T-cell (primary cell): ENCODE data around the gene ADAMTS14. TPM values are rescaled to one million over a fixed set of nuclear protein-coding genes. Genes with fewer than 3 reads are reported as not detected.

Experiments
- ATAC-seq, 4 experiments: fragments of 200-7000 bp in 3 of 4; fragments of 150-1000 bp in 1 of 4; cut with Tn5 transposase; replicated peaks in 1 of 4; 1 replicate in 3 of 4; 2 replicates in 1 of 4; pipeline ENCODE4 v1.10.0; 2021; ENCODE audit warnings: moderate library complexity in 3 of 4, mild to moderate bottlenecking in 2 of 4, moderate number of reproducible peaks in 1 of 4
- CTCF ChIA-PET, 2 donors: fragments of 300-600 bp; sonication (Branson Sonifier 250); formaldehyde crosslinking; loops; one replicate each; lab custom pipeline; 2022; ENCODE audit warnings: antibody characterized with exemption in 2 of 2; lab: Charles Lee
- POLR2A ChIA-PET, 2 donors: fragments of 300-600 bp; sonication (Branson Sonifier 250); formaldehyde crosslinking; loops; one replicate each; lab custom pipeline; 2022; ENCODE audit warnings: antibody characterized with exemption in 2 of 2; lab: Charles Lee
- DNase-seq, 35 experiments: peaks; one replicate each; pipeline versions ENCODE4 v3.0.0 to v3.0.0-alpha.2; 2013 to 2023
- H3K27ac ChIP-seq: one replicate; pipeline ENCODE4 v1.5.1; 2013; ENCODE audit warnings: low read length
- H3K27me3 ChIP-seq, 2 experiments: replicated peaks in 1 of 2; 1 replicate in 1 of 2; 2 replicates in 1 of 2; pipeline versions ENCODE4 v1.6.1 to v1.7.0; 2013; ENCODE audit warnings: low read length in 1 of 2, mixed read lengths in 1 of 2; ENCODE audit not compliant: control insufficient read depth in 2 of 2, insufficient read depth in 2 of 2; ENCODE audit errors: extremely low read depth in 1 of 2
- H3K36me3 ChIP-seq, 2 donors: 1 replicate in 1 of 2; 2 replicates in 1 of 2; pipeline versions ENCODE4 v1.6.1 to v1.7.0; 2013; ENCODE audit warnings: low read length in 1 of 2; ENCODE audit not compliant: control insufficient read depth in 2 of 2, insufficient read depth in 1 of 2; ENCODE audit errors: extremely low read depth in 1 of 2
- H3K4me1 ChIP-seq, 2 experiments: 1 replicate in 1 of 2; 2 replicates in 1 of 2; pipeline versions ENCODE4 v1.6.1 to v1.7.0; 2013; ENCODE audit warnings: low read length in 2 of 2, mixed read lengths in 1 of 2; ENCODE audit not compliant: insufficient read depth in 2 of 2, control insufficient read depth in 1 of 2; ENCODE audit errors: extremely low read depth in 1 of 2
- H3K4me3 ChIP-seq, 2 donors: 1 replicate in 1 of 2; 2 replicates in 1 of 2; pipeline versions ENCODE4 v1.5.1 to v1.7.0; 2013; ENCODE audit warnings: mild to moderate bottlenecking in 2 of 2, low read length in 1 of 2, moderate library complexity in 1 of 2; ENCODE audit not compliant: control insufficient read depth in 1 of 2; ENCODE audit errors: extremely low read depth in 1 of 2
- H3K9me3 ChIP-seq: 2 replicates; pipeline ENCODE4 v1.7.0; 2013
- H3K27ac Mint-ChIP-seq, 2 donors: one replicate each; pipeline ENCODE4 v1.8.0; 2020 to 2021; ENCODE audit warnings: mild to moderate bottlenecking in 2 of 2, mixed read lengths in 2 of 2
- H3K27me3 Mint-ChIP-seq, 2 donors: one replicate each; pipeline ENCODE4 v1.8.0; 2021 to 2022; ENCODE audit warnings: mixed read lengths in 2 of 2
- H3K36me3 Mint-ChIP-seq: one replicate; pipeline ENCODE4 v1.8.0; 2021; ENCODE audit warnings: mixed read lengths
- H3K4me1 Mint-ChIP-seq, 3 donors: one replicate each; pipeline ENCODE4 v1.8.0; 2020 to 2022; ENCODE audit warnings: mixed read lengths in 3 of 3, mild to moderate bottlenecking in 1 of 3
- H3K4me3 Mint-ChIP-seq, 3 donors: one replicate each; pipeline ENCODE4 v1.8.0; 2020 to 2022; ENCODE audit warnings: mild to moderate bottlenecking in 3 of 3, mixed read lengths in 3 of 3, moderate library complexity in 3 of 3
- H3K9me3 Mint-ChIP-seq, 3 donors: one replicate each; pipeline ENCODE4 v1.8.0; 2020 to 2022; ENCODE audit warnings: mixed read lengths in 3 of 3
- whole genome bisulfite sequencing: methylation state at CpG from one replicate; pipeline ENCODE4 v1.1.5; 2013; ENCODE audit warnings: missing lambda C conversion rate; ENCODE audit not compliant: insufficient coverage; 5-methylcytosine and 5-hydroxymethylcytosine counted together
- total RNA-seq, 35 experiments: library from RNA in 6 of 35; stranded (reverse) in 6 of 35; fragments of 120-200 nt in 1 of 35; gene quantifications; one replicate each; pipeline versions ENCODE4 v1.2.1 to v1.2.4 and lab custom pipeline; 2013 to 2026

The ADAMTS14 gene
- total RNA-seq, 5 donors from 2014 or later (not counting 1 experiment from before 2014, with no cell fraction given), result 0.09 to 0.13 (median 0.10) TPM; not detected in 1

- Histone ChIP-seq H3K4me3 (no peak overlapping the region), H3K36me3 (no peaks in the 10 kb centered on the region), H3K9me3 (no peaks in the 10 kb centered on the region), H3K27ac (no peak overlapping the region), H3K4me1 (no peaks in the 10 kb centered on the region), H3K27me3 (peaks cover 0 to 6% of the 10 kb centered on the region in 2 experiments)
- H3K4me1 Mint-ChIP-seq, result no peaks in the 10 kb centered on the region
- CTCF ChIA-PET, result interaction anchor here in 1 of 2 donors (1.0 kb wide), 1 partner anchor 201 kb away, joined by 3 read pairs; no protein-coding TSS in a partner anchor
- POLR2A ChIA-PET, result interaction anchor here in 1 of 2 donors (0.5 kb wide), 1 partner anchor 327 kb away, joined by 3 read pairs; no protein-coding TSS in a partner anchor
- no peak overlapping the region for H3K4me3 Mint-ChIP-seq
- DNase-seq, result no peak
- no peak for ATAC-seq
- H3K27me3 Mint-ChIP-seq, result no peaks in the 10 kb centered on the region
- H3K27ac Mint-ChIP-seq, result no peak overlapping the region
- H3K36me3 Mint-ChIP-seq, result no peaks in the 10 kb centered on the region
- H3K9me3 Mint-ChIP-seq, result no peaks in the 10 kb centered on the region
- WGBS, result 90% methylated on average over 4 of the region's 10 CpGs
These were observed 80.8 kb downstream of the ADAMTS14 start for GRCh38 chr10:70753026-70753663.

- no peaks in the 10 kb centered on the region for H3K4me1 ChIP-seq
- Mint-ChIP-seq H3K36me3 (no peaks in the 10 kb centered on the region), H3K9me3 (no peaks in the 10 kb centered on the region), H3K27ac (no peak overlapping the region), H3K27me3 (no peaks in the 10 kb centered on the region), H3K4me1 (peaks cover 4 to 5% (median 4%) of the 10 kb centered on the region in 3 donors), H3K4me3 (no peak overlapping the region)
- H3K36me3 ChIP-seq, result no peaks in the 10 kb centered on the region
- H3K27me3 ChIP-seq, result peaks cover 0 to 6% of the 10 kb centered on the region in 2 experiments
- H3K9me3 ChIP-seq, result no peaks in the 10 kb centered on the region
- ChIA-PET CTCF (interaction anchor here (0.7 to 1.0 kb wide), 2 partner anchors 202 to 484 kb away, joined by 3 read pairs; no protein-coding TSS in a partner anchor), POLR2A (interaction anchor here in 1 of 2 donors (0.6 kb wide), 1 partner anchor 478 kb away, joined by 4 read pairs; no protein-coding TSS in a partner anchor)
- 78% methylated on average over 10 of the region's 15 CpGs for WGBS
- ATAC-seq, result no peak
- H3K4me3 ChIP-seq, result no peak overlapping the region
- DNase-seq, result no peak
- no peak overlapping the region for H3K27ac ChIP-seq
These were observed 81.7 kb downstream of the ADAMTS14 start for GRCh38 chr10:70753841-70754621.

GRCh38 chr10:70756700-70757360, 84.5 kb downstream of the ADAMTS14 start:
- 90% methylated on average over 6 of the region's 8 CpGs for WGBS
- no peaks in the 10 kb centered on the region for H3K4me1 ChIP-seq
- no peak overlapping the region for H3K27ac Mint-ChIP-seq
- peaks cover 4 to 8% (median 8%) of the 10 kb centered on the region in 3 donors for H3K4me1 Mint-ChIP-seq
- H3K9me3 ChIP-seq, result no peaks in the 10 kb centered on the region
- POLR2A ChIA-PET, result no interaction called here
- DNase-seq (no peak), ATAC-seq (no peak)
- no peaks in the 10 kb centered on the region for H3K36me3 ChIP-seq
- no peak overlapping the region for H3K4me3 ChIP-seq
- CTCF ChIA-PET, result interaction anchor here (0.6 to 2.2 kb wide), 4 partner anchors 178 to 207 kb away, joined by 3 to 8 read pairs (median 6); no protein-coding TSS in a partner anchor
- H3K36me3 Mint-ChIP-seq, result no peaks in the 10 kb centered on the region
- H3K27ac ChIP-seq, result no peak overlapping the region
- H3K4me3 Mint-ChIP-seq, result no peak overlapping the region
- H3K9me3 Mint-ChIP-seq, result no peaks in the 10 kb centered on the region
- peaks cover 0 to 19% of the 10 kb centered on the region in 2 experiments for H3K27me3 ChIP-seq
- no peaks in the 10 kb centered on the region for H3K27me3 Mint-ChIP-seq

GRCh38 chr10:70757856-70758255, 85.5 kb downstream of the ADAMTS14 start:
- Mint-ChIP-seq H3K4me3 (no peak overlapping the region), H3K4me1 (peaks cover 4 to 8% (median 8%) of the 10 kb centered on the region in 3 donors), H3K36me3 (no peaks in the 10 kb centered on the region), H3K27ac (no peak overlapping the region), H3K9me3 (no peaks in the 10 kb centered on the region), H3K27me3 (no peaks in the 10 kb centered on the region)
- ChIA-PET POLR2A (interaction anchor here in 1 of 2 donors (0.5 kb wide), 1 partner anchor 16 kb away, joined by 4 read pairs; no protein-coding TSS in a partner anchor), CTCF (interaction anchor here (0.6 to 2.2 kb wide), 7 partner anchors 179 to 209 kb away, joined by 3 to 10 read pairs (median 7); no protein-coding TSS in a partner anchor)
- Histone ChIP-seq H3K4me1 (no peaks in the 10 kb centered on the region), H3K27ac (no peak overlapping the region), H3K27me3 (peaks cover 0 to 22% of the 10 kb centered on the region in 2 experiments), H3K4me3 (no peak overlapping the region), H3K36me3 (no peaks in the 10 kb centered on the region), H3K9me3 (no peaks in the 10 kb centered on the region)
- DNase-seq (no peak), ATAC-seq (no peak)
- 91% methylated on average over 9 of the region's 13 CpGs for WGBS

- ChIA-PET POLR2A (no interaction called here), CTCF (interaction anchor here (0.5 to 2.2 kb wide), 16 partner anchors 13 to 895 kb away, joined by 3 to 15 read pairs (median 3); no protein-coding TSS in a partner anchor)
- Histone ChIP-seq H3K27ac (no peak overlapping the region), H3K9me3 (no peaks in the 10 kb centered on the region), H3K27me3 (peaks cover 0 to 22% of the 10 kb centered on the region in 2 experiments), H3K36me3 (no peaks in the 10 kb centered on the region), H3K4me3 (no peak overlapping the region), H3K4me1 (no peaks in the 10 kb centered on the region)
- Mint-ChIP-seq H3K27ac (no peak overlapping the region), H3K27me3 (no peaks in the 10 kb centered on the region), H3K9me3 (no peaks in the 10 kb centered on the region), H3K4me3 (no peak overlapping the region), H3K4me1 (peaks cover 4 to 8% (median 8%) of the 10 kb centered on the region in 3 donors), H3K36me3 (no peaks in the 10 kb centered on the region)
- peak; percentile 37 to 52 (median 48) for ATAC-seq
- DNase-seq, result peak in 34 of 35 experiments; percentile 10 to 80 (median 48)
- WGBS, result 24% methylated on average over 6 of the region's 7 CpGs
These were observed 86.6 kb downstream of the ADAMTS14 start for GRCh38 chr10:70758757-70759514.
